GM20000 (cell line): ENCODE measurements around the gene ACTG1.

Experiments
- DNase-seq: peaks from one replicate; pipeline ENCODE4 v3.0.0; 2012; ENCODE audit warnings: low spot score
- CTCF ChIP-seq: IDR thresholded peaks from 2 replicates; pipeline ENCODE4 v1.5.1; 2012; ENCODE audit warnings: mild to moderate bottlenecking, control low read depth; ENCODE audit errors: extremely low read depth, missing control alignments

The ACTG1 gene

GRCh38 chr17:81517339-81518112 is 4.9 kb upstream of the ACTG1 start:
- TF ChIP-seq CTCF = no peak

GRCh38 chr17:81517009-81517338 is 4.4 kb upstream of the ACTG1 start:
- TF ChIP-seq CTCF = no peak
- DNase-seq = no peak

More at GRCh38 chr17:81517339-81518112, 4.9 kb upstream of the ACTG1 start:
- peak; percentile 92 for DNase-seq

GRCh38 chr17:81516439-81516838 is 3.8 kb upstream of the ACTG1 start:
- no peak for DNase-seq
- TF ChIP-seq CTCF = no peak

GRCh38 chr17:81515530-81516041 is 3.0 kb upstream of the ACTG1 start:
- no peak for TF ChIP-seq CTCF
- no peak for DNase-seq

GRCh38 chr17:81514739-81515529 is 2.3 kb upstream of the ACTG1 start:
- no peak for TF ChIP-seq CTCF
- DNase-seq = peak; percentile 90

GRCh38 chr17:81514489-81514738 is 1.8 kb upstream of the ACTG1 start:
- DNase-seq = no peak
- TF ChIP-seq CTCF = no peak

- no peak for TF ChIP-seq CTCF
Measured at GRCh38 chr17:81513753-81514488, 1.3 kb upstream of the ACTG1 start.

More at GRCh38 chr17:81513753-81514488, 1.3 kb upstream of the ACTG1 start:
- DNase-seq = no peak
